Body of pancreas (tissue), 4 donors: ENCODE measurements around the gene CPLX3. TPM values are rescaled to one million over a fixed set of nuclear protein-coding genes. Genes with fewer than 3 reads are reported as not detected.
A peak's percentile ranks its signal among the peaks of the same experiment; 100 is the strongest.

Experiments used
- ATAC-seq: fragments of 150-250 bp; one replicate; pipeline ENCODE4 v1.9.1; 2016
- DNase-seq, 4 donors: peaks; one replicate each; pipeline ENCODE4 v3.0.0-alpha.2; 2019
- H3K27ac ChIP-seq, 4 donors: fragments of 200-600 bp; sonication (generic); 1 replicate in 3 of 4; 2 replicates in 1 of 4; pipeline versions ENCODE4 v1.5.1 to v1.6.1; 2016 to 2019; ENCODE audit warnings: mild to moderate bottlenecking in 1 of 4, mixed read lengths in 1 of 4, moderate library complexity in 1 of 4
- H3K27me3 ChIP-seq, 2 donors: fragments of 200-600 bp; sonication (generic); one replicate each; pipeline ENCODE4 v1.6.0; 2016; ENCODE audit warnings: mild to moderate bottlenecking in 1 of 2
- H3K36me3 ChIP-seq, 2 donors: fragments of 200-600 bp; sonication (generic); replicated peaks in 1 of 2; 2 replicates each; pipeline ENCODE4 v1.5.1; 2016; ENCODE audit warnings: low read depth in 2 of 2; ENCODE audit not compliant: insufficient read depth in 1 of 2
- H3K4me1 ChIP-seq: fragments of 200-600 bp; sonication (generic); one replicate; pipeline ENCODE4 v1.6.0; 2016
- H3K4me3 ChIP-seq, 2 donors: fragments of 200-600 bp; sonication (generic); 1 replicate in 1 of 2; 2 replicates in 1 of 2; pipeline ENCODE4 v1.5.1; 2016 to 2019
- H3K9me3 ChIP-seq, 3 donors: fragments of 200-600 bp; sonication (generic); 1 replicate in 2 of 3; 2 replicates in 1 of 3; pipeline ENCODE4 v1.5.1; 2016
- CTCF ChIP-seq, 7 experiments: fragments of 450-650 bp in 4 of 7; fragments of 200-600 bp in 3 of 7; sonication (generic) in 3 of 7; IDR thresholded peaks; one replicate each; pipeline ENCODE4 v1.5.1; 2016 to 2019; ENCODE audit warnings: antibody characterized with exemption in 7 of 7
- POLR2A ChIP-seq, 3 donors: fragments of 450-650 bp; IDR thresholded peaks; one replicate each; pipeline ENCODE4 v1.6.1; 2016; ENCODE audit warnings: antibody characterized with exemption in 3 of 3, mild to moderate bottlenecking in 2 of 3
- WGBS, 2 donors: methylation state at CpG; one replicate each; pipeline ENCODE4 v1.1.5; 2017; 5-methylcytosine and 5-hydroxymethylcytosine counted together
- intact Hi-C: fragments of 100-400 bp; cut with DNase I; formaldehyde crosslinking; loops from one replicate; pipeline ENCODE4 v1.15.1; 2023
- total RNA-seq, 2 donors: library from RNA; depleted of rRNA; stranded (reverse); fragments of >200 nt; gene quantifications; one replicate each; pipeline ENCODE4 v1.1.0, GENCODE V29; 2016

Gene CPLX3
- total RNA-seq, 2 donors from 2014 or later: not detected

- Histone ChIP-seq H3K27ac (peak overlapping the region in 2 of 4 donors; percentile 6 to 70), H3K4me1 (peaks cover 28% of the 10 kb centered on the region), H3K4me3 (no peak overlapping the region), H3K9me3 (no peaks in the 10 kb centered on the region), H3K36me3 (no peaks in the 10 kb centered on the region), H3K27me3 (no peaks in the 10 kb centered on the region)
- intact Hi-C loops: no loop called here
- ATAC-seq: no peak
- 58 to 72% methylated on average over 3 to 14 of the region's 14 CpGs for WGBS, 2 donors
- TF ChIP-seq CTCF (IDR thresholded peaks at IDR 0.05) (no peak), POLR2A (IDR thresholded peaks at IDR 0.05) (no peak)
- peak in 1 of 4 donors; percentile 26 for DNase-seq
Observed at GRCh38 chr15:74789171-74789631, 37.2 kb upstream of the CPLX3 start.

GRCh38 chr15:74789741-74790079 lies 36.7 kb upstream of the CPLX3 start:
- TF ChIP-seq POLR2A (IDR thresholded peaks at IDR 0.05): no peak
- TF ChIP-seq CTCF (IDR thresholded peaks at IDR 0.05): no peak
- 46 to 49% methylated on average over 2 to 3 of the region's 3 CpGs for WGBS, 2 donors
- Histone ChIP-seq H3K27ac (peak overlapping the region in 3 of 4 donors; percentile 8 to 51 (median 17)), H3K9me3 (no peaks in the 10 kb centered on the region), H3K4me3 (no peak overlapping the region), H3K4me1 (peaks cover 28% of the 10 kb centered on the region), H3K27me3 (no peaks in the 10 kb centered on the region), H3K36me3 (no peaks in the 10 kb centered on the region)
- ATAC-seq (no peak), DNase-seq (no peak)
- intact Hi-C loops: no loop called here

GRCh38 chr15:74790080-74790916 lies 36.1 kb upstream of the CPLX3 start:
- TF ChIP-seq POLR2A (IDR thresholded peaks at IDR 0.05) (no peak), CTCF (IDR thresholded peaks at IDR 0.05) (no peak)
- no peak overlapping the region for H3K4me3 ChIP-seq
- intact Hi-C loops: no loop called here
- 46 to 69% methylated on average over 11 to 15 of the region's 15 CpGs for WGBS, 2 donors
- ATAC-seq: no peak
- H3K27ac ChIP-seq: peak overlapping the region in 3 of 4 donors; percentile 8 to 51 (median 17)
- peaks cover 28% of the 10 kb centered on the region for H3K4me1 ChIP-seq
- H3K27me3 ChIP-seq: no peaks in the 10 kb centered on the region
- peak in 3 of 4 donors; percentile 53 to 67 (median 53) for DNase-seq
- no peaks in the 10 kb centered on the region for H3K36me3 ChIP-seq
- no peaks in the 10 kb centered on the region for H3K9me3 ChIP-seq

GRCh38 chr15:74791007-74791406 lies 35.4 kb upstream of the CPLX3 start:
- DNase-seq (no peak), ATAC-seq (no peak)
- Histone ChIP-seq H3K36me3 (no peaks in the 10 kb centered on the region), H3K4me1 (peaks cover 28% of the 10 kb centered on the region), H3K4me3 (no peak overlapping the region), H3K27me3 (no peaks in the 10 kb centered on the region), H3K27ac (no peak overlapping the region), H3K9me3 (no peaks in the 10 kb centered on the region)
- intact Hi-C loops: no loop called here
- TF ChIP-seq CTCF (IDR thresholded peaks at IDR 0.05) (no peak), POLR2A (IDR thresholded peaks at IDR 0.05) (no peak)
- WGBS, 2 donors: 52 to 80% methylated on average over 1 of the region's 1 CpG

- DNase-seq: no peak
- 84 to 86% methylated on average over 7 of the region's 7 CpGs for WGBS, 2 donors
- H3K9me3 ChIP-seq: no peaks in the 10 kb centered on the region
- no peak for ATAC-seq
- H3K4me3 ChIP-seq: no peak overlapping the region
- no peaks in the 10 kb centered on the region for H3K27me3 ChIP-seq
- H3K27ac ChIP-seq: no peak overlapping the region
- no peaks in the 10 kb centered on the region for H3K36me3 ChIP-seq
- intact Hi-C loops: no loop called here
- no peak for TF ChIP-seq CTCF (IDR thresholded peaks at IDR 0.05)
- TF ChIP-seq POLR2A (IDR thresholded peaks at IDR 0.05): no peak
- peaks cover 22% of the 10 kb centered on the region for H3K4me1 ChIP-seq
Observed at GRCh38 chr15:74791667-74792066, 34.8 kb upstream of the CPLX3 start.
